ENCODE results near the gene KAT6B.
"Not testable (repeated sequence)": the region's sequence is repeated elsewhere in the genome, so short reads cannot be mapped to it uniquely, and the experiment has no call there.

The KAT6B gene

GRCh38 chr10:74888962-74889661 lies 62.7 kb downstream of the KAT6B start:
- no peak for DNase-seq (ENCODE audit: low spot score)

DNA sequence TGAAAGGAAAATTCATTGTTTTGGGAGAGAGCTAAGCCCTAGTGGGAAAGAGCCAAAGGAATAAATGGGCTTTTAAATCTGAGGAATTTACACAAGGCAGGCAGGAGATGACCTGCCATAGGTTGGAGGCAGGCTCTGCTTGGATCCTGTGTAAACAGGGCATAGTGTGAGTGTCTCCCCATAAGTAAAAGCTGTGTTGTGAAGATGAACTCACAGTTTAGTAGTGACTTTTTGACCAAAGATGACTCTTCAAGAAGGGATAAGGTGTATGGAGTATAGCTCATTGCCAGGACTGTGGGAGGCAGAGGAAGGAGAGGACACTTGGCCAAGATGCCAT lies 63.2 kb downstream of the KAT6B start:
- no peak for DNase-seq (ENCODE audit: low spot score)

DNA sequence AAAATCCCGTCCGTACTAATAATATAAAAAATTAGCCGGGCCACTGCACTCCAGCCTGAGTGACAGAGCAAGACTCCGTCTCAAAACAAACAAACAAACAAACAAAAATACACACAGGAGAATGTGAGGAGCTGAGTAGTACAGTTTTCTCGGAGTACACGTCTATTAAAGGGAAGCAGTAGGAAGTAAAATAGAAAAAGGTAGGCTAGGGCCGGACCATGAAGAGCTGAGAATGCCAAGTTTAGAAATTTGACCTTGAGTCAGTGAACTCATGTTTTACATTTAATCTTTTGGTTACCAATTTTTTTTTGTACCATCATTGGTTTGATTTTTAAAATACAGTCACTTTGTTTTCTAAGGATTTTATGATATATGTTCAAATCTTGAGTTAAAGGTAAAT lies 64.1 kb downstream of the KAT6B start:
- no peak for DNase-seq (ENCODE audit: low spot score)

- DNase-seq (ENCODE audit: low spot score) = no peak
These were observed 64.7 kb downstream of the KAT6B start for GRCh38 chr10:74891053-74891452.

DNA sequence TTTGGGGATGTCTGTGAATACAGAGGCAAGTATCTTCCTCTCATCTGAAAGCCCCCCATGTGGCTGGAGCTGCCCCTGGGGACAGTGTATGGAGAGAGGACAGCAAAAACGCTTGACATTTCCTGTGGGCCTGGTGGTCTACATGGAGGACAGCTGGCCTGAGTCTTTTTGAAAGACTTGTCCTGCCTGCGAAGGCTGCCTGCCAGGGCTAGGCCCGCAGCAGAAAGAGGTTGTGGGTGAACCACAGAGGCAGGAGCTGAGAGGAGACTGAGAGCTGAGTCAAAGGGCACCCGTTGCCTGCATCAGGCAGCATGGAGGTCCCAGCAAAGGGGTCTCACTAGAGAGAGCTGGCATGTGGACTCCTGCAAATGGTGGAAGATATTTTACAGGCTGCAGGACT lies 66.4 kb downstream of the KAT6B start:
- DNase-seq (ENCODE audit: low spot score) = no peak

- not testable (repeated sequence) for DNase-seq (ENCODE audit: low spot score)
These were observed 66.9 kb downstream of the KAT6B start for GRCh38 chr10:74893329-74893728.

- DNase-seq (ENCODE audit: low spot score) = no peak
These were observed 70.6 kb downstream of the KAT6B start for GRCh38 chr10:74896788-74897527.

DNA sequence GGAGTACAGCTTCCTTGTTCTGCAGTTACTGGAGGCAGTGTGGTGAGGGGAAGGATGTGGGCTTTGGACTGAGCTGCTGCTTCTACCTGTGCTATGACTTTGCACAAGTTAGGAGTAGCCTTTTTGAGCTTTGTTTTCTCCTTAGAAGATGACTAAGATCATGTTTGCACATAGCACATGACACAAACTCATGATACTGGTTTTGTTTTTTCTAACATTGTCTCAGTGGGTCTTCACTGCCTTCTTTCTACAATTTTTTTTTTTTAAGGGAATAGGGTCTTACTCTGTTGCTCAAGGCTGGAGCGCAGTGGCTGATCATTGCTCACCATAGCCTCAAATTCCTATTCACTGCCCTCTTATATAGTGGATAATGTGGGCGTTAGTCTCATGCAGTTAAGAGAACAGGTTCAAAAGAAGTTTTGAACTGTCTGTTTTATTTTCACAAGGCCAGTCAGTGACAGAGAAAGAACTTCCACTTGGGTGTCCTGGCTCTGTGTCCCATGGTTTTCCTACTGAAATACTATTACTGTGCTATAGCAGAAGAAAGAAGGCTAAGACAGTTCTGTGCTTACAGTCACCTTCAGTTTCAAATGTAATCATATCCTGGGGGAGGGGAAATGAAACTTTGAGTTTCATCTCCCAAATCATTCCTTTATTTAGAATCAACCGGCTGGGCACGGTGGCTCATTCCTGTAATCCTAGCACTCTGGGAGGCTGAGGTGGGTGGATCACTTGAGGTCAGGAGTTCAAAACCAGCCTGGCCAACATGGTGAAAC lies 72.0 kb downstream of the KAT6B start:
- DNase-seq (ENCODE audit: low spot score) = no peak

DNA sequence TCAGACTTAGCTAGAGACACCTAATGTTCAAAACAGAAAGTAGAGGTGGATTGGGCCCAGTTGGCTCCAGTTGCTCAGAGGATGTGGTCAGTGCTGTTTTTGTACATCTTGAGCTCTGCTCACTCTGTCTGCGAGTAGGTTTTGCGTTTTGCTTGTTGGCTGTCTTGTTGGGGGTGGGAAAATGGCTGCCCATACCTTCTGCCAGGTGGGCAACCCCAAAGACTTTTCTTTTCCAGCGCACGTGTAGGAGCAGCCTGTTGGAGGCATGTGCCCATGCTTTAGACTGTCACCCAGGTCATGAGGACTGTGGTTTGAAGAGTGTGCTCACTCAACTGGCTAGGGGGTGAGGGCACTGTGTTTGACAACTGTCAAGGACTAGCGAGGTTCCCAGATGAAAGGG lies 73.9 kb downstream of the KAT6B start:
- peak; percentile 24 for DNase-seq (ENCODE audit: low spot score)

GRCh38 chr10:74901301-74901700 lies 74.9 kb downstream of the KAT6B start:
- DNase-seq (ENCODE audit: low spot score) = peak; percentile 72

DNA sequence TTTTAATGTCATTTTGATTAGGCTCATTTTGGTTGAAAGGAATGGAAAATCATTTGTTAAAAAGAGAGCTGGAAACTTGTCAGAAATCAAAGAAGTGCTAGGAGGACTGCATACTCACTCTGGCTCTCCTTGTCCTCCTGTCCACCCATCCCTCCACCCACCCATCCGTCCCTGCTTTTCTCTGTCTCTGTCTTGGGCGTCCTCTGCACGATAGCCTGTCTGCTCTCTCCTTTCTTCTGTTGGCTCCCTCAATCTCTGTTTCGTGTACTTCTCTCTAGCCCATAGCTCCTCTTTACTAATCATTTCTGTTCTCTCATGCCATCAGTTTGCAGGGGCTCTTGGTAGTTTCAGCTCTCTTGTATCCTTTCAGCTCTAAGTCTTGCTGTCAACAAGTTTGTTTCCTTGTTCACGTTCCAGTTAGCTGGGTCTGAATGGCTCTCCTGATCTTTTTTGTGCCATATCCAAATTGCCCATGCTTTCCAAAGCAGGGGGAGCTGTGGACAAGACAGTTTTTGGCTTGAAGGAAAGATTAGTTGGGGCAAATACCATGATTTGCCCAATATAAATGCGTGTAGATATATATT lies 75.6 kb downstream of the KAT6B start:
- DNase-seq (ENCODE audit: low spot score) = no peak

DNA sequence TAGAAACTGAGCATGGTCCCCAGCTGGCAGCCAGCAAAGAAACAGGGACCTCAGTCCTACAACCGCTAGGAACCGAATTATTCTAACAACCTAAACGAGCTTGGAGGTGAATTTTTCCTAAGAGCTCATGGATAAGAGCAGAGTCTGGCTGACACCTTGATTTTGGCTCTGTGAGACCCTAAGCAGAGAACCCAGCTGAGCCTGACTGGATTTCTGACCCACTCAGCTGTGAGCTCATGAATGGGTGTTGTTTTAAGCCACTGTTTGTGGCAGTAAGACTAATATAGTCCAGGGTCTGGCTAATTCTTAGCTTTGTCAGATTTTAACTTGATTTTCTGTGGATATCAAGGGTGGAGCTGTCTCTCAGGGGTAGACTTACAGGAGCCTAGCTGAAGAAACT lies 77.1 kb downstream of the KAT6B start:
- DNase-seq (ENCODE audit: low spot score) = no peak

DNA sequence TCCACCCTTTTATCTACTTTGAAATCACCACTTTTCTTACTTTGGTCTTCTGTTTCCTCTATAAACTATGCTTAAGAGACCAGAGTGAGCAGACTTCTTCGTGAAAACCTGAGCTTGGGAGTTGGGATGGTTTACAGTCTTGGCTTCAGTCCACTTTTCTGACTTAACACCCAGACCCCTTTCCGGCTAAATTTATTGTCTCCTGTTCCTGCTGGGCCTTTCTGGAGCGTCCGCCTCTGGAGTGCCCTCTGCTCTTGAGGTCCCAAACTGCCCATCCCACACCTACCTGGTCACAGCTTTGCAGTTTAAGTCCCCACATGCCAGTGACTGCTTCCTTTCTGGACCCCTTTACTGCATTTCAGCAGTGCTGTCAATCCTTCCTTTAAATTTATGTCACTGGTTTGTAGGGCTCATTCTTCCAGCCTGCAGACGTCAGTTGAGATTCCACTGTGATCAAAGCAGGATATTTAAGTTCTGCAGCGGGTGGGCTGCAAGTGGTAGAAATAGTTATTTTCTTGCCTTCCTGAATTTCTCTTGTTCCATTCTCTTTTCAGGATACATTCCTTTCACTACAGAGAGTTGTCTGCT lies 80.3 kb downstream of the KAT6B start:
- DNase-seq (ENCODE audit: low spot score) = no peak

GRCh38 chr10:74909670-74910069 lies 83.3 kb downstream of the KAT6B start:
- no peak for DNase-seq (ENCODE audit: low spot score)

DNA sequence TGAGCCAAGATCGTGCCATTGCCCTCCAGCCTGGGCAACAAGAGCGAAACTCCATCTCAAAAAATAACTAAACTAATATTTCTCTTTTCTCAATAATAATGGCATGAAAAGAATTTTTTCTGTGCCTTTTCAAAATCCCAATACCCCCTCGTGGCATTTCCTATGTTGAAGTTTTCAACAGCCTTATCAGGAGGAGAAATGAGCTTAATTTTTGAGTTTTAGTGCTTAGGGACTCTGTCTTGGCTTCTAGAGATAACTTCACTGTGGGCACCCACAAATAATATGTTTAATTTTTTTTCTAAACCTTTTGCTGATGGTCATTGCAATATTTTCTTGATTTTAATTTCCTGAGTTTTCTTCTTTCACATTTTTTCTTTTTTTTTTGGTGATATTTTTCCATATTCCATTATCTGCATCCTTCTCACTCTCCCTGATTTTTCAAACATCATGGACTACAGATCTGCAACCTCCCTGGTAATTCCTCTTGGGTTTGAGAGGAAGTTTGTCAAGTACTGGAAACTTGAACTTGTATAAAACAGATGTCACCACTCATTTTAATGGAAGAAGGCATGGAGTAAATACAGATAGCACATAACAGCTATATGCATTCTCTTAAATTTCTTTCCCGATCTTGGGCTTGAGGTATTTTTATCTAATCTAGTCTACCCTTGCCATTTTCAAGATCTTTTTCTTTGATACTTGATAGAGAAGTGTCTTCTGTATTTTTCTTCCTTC lies 84.0 kb downstream of the KAT6B start:
- no peak for DNase-seq (ENCODE audit: low spot score)

DNA sequence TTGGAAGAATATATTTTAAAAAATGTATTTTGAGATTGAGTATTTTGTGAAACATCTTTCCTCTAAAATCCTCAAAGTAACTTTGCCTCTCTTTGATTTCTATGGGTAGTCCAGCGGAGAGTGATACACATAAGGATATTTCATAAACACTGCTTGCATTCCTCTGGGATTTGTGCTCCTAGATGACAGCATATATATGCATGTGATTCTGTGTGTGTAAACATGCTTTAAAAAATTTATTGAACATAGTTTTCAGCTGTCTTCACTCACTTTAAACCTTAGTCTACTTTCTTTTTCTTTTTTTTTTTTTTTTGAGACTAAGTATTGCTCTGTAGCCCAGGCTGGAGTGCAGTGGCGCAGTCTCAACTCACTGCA lies 84.6 kb downstream of the KAT6B start:
- DNase-seq (ENCODE audit: low spot score) = no peak

DNA sequence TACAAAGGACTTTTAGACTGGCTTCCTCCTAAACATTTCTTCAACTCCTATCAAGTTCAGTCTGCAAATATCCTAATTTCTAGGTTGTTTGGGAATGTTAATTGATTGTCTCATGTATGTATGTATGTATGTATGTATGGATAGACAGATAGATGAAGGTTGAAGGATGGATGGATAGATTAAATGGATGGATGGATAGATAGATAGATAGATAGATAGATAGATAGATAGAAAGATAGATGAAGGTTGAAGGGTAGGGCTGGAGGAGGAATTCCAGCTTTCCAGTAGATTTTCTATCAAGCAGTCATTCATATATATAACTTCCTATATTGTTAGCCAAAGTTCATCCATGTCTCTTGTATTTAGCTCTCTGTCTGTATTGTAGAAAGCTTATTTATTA lies 85.8 kb downstream of the KAT6B start:
- DNase-seq (ENCODE audit: low spot score) = no peak

- no peak for DNase-seq (ENCODE audit: low spot score)
These were observed 86.3 kb downstream of the KAT6B start for GRCh38 chr10:74912682-74913081.

- DNase-seq (ENCODE audit: low spot score) = no peak
These were observed 87.1 kb downstream of the KAT6B start for GRCh38 chr10:74913377-74913979.

DNA sequence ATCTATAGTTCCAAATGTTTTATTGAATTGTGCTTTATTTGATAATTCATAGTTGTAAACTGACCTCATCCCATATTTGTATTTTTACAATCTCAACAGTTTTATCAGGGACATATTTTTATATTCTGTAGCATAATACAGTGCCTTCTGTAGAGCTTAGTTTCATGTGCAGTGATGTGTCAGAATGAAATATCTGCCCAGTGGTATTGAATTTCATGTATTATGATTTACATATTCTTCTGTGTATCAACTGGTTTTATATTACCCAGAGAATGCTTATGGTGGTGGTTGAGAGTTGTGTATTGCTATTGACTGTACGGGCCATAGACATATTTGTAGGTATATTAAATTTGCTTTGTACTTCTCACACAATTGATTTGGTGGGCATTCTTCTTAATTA lies 89.9 kb downstream of the KAT6B start:
- no peak for DNase-seq (ENCODE audit: low spot score)

Data from SK-N-DZ (cell line).